Inferior parietal cortex (tissue), 1 donor: ENCODE data around the gene TANGO2.

Experiments used
- DNase-seq: peaks from one replicate; pipeline ENCODE4 v3.0.0-alpha.2; 2016; ENCODE audit errors: extremely low spot score

The TANGO2 gene

GRCh38 chr22:20107471-20107901, 86.6 kb downstream of the TANGO2 start:
- no peak for DNase-seq

- DNase-seq, result no peak
Measured at GRCh38 chr22:20107951-20108756, 87.2 kb downstream of the TANGO2 start.

- DNase-seq, result no peak
Measured at GRCh38 chr22:20108757-20109230, 87.9 kb downstream of the TANGO2 start.

GRCh38 chr22:20109411-20110358, 88.8 kb downstream of the TANGO2 start:
- DNase-seq, result no peak

- no peak for DNase-seq
Measured at GRCh38 chr22:20110359-20110985, 89.6 kb downstream of the TANGO2 start.

GRCh38 chr22:20111045-20111688, 90.3 kb downstream of the TANGO2 start:
- no peak for DNase-seq

GRCh38 chr22:20111689-20112622, 91.0 kb downstream of the TANGO2 start:
- no peak for DNase-seq

GRCh38 chr22:20112623-20113511, 92.0 kb downstream of the TANGO2 start:
- no peak for DNase-seq

GRCh38 chr22:20113551-20114310, 92.8 kb downstream of the TANGO2 start:
- no peak for DNase-seq

- DNase-seq, result no peak
Measured at GRCh38 chr22:20114506-20115475, 93.9 kb downstream of the TANGO2 start.

- DNase-seq, result no peak
Measured at GRCh38 chr22:20115691-20116375, 94.9 kb downstream of the TANGO2 start, which contains the start of gene RANBP1. Gene RANBP1 (plus strand): TSS chr22:20116104. CDS start chr22:20116185, 81 bp downstream.

- no peak for DNase-seq
Measured at GRCh38 chr22:20116376-20116950, 95.6 kb downstream of the TANGO2 start.
